GM04503 (cell line): Measurements from ENCODE around the gene CSTPP1.

ENCODE experiments used
- DNase-seq: peaks from one replicate; pipeline ENCODE4 v3.0.0-alpha.2; 2012; ENCODE audit warnings: low read depth

Gene CSTPP1

DNA sequence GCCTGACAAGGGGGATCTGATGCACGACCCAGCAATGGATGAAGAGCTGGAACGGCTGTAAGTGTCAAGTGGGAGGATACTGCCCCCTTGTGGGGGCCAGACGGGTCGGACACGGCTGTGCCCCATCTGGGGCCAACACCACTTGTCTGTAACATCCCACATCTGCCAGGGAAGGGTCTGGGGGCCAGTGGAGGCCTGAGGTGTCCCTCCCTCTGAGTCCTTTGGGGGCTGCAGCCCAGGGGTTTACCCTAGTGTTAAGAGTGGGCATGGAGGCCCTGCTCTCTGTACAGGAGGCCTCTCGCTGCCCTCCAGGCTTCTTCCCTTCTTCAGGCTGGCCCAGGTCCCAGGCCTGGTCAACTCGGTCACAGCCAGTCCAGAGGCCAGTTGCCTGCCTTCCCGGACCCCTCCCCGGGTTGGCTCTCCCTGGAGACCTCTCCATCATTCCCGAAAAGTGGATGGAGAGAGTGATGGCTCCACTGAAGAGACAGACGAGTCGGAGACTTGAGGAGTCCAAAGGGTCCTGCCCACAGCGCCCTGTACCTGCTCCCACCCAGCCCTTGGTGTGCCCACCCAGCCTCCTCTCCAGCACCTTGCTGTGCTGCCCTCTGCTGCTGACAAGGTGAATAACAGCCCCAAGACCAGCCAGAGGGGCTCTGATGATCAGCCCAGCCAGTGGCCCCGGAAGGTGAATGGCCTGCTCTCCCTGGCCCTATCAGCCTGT is 224.7 kb downstream of the CSTPP1 start:
- DNase-seq, result no peak

DNA sequence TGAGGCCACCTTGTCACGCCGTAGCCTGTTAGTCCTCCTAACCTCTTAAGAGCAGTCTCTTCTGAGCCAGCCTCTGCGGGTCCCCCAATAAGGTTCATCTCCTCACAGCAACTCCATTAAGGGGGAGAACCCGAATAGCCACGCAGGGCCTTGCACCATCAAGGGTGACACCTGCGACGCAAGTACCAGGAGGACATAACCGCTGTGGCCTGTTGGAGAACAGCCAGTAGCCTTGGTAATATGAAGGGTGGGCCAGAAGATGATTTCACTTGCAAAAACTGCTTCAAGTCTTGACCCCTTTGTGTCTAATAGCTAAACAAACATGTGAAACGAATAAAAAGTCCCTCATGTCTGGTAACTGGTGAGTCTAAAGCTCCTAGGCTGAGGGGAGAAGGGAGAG is 225.3 kb downstream of the CSTPP1 start:
- no peak for DNase-seq

DNA sequence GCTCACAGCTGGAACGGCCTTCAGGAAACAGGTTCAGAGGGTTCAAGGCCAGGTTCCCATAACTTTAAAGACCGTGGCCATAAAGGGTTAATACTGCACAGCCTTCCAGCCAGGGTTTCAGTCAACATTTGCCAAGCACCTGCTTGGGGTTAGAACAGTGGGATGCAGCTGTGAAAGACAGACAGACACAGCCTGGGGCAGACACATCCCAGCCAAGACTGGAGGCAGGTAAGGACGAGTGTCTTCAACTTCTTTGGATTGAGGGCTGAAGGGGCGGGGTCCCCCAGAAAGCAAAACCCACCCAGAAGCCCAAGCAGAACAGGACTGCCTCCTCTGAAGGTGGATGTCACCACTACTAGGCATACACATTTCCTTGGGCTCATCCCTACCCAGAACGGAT is 225.9 kb downstream of the CSTPP1 start:
- no peak for DNase-seq

DNA sequence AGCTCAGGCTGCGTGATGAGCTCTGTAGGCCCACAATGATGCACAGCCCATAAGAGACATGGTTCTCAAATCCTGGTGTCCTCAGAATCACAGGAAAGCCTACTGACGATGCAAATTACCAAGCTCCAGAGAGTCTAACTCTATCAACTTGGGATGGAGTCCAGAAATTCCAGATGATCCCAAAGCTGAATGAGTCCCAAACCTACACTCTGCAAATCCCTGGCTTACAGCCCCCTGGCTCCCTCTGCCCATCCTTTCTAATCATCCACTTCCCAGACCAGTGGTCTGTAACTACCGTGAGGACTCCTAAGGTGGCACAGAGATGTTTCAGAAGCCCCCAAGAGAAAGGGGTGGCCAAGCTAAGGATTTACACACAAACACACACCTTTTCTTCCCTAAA is 226.6 kb downstream of the CSTPP1 start:
- DNase-seq, result no peak

- DNase-seq, result no peak
Observed at GRCh38 chr11:47163898-47164297, 227.3 kb downstream of the CSTPP1 start.

GRCh38 chr11:47164321-47164720 is 227.8 kb downstream of the CSTPP1 start:
- no peak for DNase-seq

- DNase-seq, result no peak
Observed at GRCh38 chr11:47165253-47165840, 228.8 kb downstream of the CSTPP1 start.

DNA sequence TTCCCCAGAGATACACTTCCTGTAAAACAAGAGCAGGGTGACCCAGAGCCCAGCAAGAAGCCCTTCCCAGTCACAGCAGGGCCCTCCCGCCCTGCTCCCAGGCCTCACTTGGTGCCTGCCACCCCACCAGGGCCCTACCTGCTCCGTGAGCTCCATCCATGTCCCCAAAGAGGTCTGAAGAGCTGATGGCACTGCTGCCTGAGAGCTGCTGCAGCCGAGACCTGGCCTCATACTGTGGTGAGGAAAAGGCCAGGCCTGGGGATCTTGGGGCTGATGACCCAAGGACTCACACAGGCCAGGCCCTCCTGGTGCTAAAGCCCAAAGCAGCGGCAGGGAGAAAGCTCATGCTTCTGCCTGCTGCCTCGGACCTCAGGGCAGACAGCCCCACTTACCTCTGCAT is 229.8 kb downstream of the CSTPP1 start:
- no peak for DNase-seq

DNA sequence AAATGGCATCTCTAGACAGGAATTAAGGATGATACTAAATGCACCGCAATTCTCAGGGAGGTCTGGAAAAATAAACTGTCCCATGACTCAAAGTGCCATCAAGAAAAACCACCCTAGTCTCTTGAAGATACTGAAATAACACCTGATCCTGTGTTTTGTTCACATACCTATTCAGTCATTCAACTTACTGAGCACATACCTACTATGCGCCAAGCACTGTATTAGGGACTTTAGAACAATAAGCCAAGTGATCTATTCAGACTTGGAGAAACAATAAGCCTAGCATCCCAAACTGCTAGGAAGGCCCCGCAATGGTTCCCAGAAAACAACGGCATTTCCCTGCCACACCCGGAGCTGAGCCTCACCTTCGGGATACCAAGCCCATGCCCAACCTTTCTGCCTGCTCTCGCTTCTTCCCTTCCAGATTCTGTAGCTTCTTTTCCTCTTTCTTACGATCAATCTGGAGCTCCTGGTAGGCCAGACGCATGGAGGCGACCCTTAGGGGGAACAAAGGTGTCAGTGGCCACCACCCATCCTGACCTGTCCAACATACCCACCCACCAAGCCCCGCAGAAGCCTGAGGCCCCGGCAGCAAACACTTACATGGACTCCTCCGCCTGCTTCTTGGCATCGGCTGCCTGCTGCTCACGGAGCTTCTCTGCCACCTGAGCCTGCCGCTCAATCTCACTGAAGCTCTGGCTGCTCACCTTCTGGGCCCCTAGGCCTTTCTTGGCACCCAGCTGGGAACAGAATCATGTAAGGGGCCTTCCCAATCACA is 234.7 kb downstream of the CSTPP1 start:
- no peak for DNase-seq

DNA sequence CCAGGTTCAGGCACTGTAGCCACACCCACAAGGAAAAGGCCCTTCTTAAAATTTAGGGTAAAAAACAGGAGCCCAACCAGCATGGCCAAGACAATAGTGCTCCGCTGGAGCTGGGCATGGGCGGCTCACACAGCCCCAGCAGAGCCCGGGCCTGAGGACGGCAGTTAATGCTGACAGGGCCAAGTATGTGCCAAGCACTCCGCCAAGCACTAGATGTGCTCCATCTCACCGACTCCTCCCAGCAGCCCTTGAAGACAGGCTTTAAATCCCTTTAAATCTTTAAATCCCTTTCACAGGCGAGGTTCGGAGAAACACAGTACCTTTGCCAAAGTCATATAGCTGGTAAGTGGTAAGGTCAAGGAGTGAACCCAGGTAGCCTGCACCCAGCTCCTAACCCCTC is 235.3 kb downstream of the CSTPP1 start:
- DNase-seq, result no peak

DNA sequence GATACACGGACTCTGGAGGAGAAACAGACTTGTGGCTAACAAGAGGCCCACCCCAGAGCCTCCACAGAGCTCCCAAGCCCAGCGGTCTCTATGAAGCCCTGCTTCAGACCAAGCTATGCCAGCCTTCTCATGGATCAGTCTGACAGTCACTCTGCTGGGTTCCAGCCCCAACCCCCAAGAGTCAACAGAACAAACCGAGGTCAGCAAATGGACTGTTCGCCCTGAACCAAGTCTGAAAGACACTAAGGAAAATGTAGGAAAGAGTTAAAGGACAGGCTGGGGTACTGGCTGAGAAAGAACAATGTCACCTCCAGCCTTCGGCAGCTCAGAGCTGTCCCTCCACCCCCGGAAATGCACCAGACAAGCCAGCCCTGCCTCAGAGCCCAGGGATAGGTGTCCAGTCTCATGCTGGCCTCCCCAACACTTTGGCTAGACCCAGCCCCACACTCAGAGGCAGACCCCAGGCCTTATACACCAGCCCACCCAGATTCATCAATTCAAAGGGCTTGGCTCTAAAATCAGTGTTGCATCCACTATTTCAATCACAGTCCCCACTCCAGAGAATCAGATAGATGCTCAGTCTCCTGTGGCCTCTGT is 236.3 kb downstream of the CSTPP1 start:
- no peak for DNase-seq

DNA sequence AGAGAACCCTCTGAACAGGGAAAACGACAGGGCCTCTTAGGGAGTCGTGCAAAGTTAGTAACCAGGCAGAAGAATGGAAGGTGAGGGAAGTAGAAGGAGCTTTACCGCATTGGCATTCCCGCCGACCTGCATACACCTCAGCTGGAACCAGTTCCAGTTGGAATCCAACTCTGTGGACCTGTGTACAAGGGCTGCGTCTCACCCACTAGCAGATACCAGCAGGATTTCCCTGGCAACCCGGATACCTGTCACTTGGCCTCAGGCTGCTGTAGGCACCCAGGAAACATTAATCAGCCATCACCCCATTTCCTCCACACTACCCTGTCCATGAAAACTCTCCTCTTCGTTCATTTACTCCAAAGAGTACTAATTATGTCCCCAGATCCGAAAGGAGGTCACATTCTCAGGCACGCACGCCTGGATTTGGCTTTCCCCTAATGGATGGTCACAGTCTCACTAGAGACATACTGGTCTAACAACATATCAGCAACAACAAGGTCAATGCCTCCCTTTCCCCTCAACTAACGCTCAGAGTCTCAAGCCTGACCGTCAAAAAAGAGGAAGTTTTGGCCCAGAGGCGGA is 239.3 kb downstream of the CSTPP1 start:
- DNase-seq, result no peak

DNA sequence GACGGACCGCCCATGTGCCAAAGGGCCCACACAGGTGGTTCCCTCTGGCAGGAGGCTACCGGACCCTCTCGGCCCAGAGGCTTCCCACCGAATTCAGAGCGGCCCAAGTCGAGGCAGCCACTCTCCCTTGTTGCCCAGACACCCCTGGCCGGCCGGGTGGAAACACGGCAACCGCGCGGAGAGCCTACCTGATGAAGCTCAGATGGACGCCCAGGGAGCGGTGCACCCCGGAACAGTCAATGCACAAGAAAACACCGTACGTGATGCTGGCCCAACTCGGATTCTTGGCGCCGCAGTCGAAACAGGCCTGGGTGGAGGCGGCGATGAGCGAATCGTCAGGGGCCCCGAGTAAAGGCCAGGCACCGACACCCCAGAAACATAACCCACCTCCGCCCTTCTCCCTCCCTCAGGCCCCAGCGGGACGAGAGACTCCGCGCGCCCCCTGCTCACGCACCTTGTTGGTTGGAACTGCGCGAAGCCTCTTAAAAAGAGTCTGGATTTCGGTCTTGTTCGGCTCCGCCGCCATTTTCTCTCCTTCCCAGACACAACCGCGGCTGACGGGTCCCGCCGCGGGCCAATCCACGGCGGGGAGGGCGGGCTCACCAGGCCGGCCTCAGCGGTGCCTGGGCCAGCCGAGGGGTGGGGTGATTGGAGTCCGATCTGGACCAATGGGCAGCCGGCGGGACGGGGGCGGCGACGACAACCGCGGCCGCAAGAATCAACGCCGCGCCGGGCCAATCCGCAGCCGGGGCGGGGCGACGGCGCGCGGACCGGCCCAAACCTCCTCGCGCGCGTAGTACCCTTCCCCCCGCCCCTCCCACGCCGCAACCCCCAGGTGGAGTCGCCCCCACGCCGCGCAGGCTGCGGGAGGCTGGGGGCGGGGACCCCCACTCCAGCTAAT is 240.0 kb downstream of the CSTPP1 start, which contains the start of gene ARFGAP2:
Gene ARFGAP2 (minus strand): TSS at position 552 of the 901 bp plus-strand sequence. CDS start 26 bp downstream, at position 526.
- DNase-seq, result peak; percentile 68

DNA sequence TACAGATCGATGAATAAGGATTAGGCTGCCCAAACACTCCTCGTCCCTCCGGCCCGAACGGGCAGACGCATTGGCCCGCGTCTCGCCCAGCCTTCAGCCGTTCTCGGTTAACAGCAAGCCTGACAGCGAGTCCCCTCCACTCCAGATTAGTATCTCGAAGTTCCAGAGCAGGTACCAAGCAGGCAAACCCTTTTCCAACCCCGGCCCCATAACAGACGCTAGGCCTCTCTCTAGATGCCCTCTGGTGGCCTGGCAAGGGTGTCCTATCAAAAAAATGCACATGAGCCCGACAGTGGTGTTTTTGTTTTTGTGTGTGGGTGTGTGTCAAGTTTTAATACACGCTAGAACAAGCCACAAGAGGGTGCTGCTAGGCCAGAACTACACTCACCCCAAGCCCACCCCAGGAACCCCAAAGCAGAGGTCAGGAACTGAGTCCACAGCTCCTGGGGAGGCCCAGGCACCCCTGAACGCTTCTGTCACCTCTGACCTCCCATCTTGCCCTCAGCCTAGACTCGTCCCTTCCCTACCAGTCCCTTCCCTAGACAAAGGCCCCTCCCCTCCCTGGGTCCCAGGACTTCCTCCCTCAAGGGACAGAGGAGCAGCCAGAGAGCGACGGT is 240.8 kb downstream of the CSTPP1 start:
- peak; percentile 65 for DNase-seq

DNA sequence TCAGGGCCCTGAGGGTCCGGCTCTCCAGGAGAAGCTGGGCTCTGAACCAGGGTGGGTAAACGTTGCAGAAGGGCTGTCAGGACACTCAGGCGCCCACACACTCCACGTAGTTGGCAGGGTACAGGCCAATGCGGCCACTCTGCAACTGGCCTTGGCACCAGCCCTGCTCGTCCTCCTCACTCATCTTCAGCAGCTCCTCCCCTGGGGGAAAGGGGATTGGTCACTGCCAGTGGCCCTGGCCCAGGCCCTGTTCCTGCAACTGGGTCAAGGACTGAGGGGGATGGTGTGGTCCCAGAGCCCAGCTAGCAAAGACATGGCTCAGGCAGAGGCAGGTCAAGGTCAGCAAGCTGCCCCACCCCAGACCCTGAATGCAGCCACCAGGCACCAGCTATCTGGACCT is 241.3 kb downstream of the CSTPP1 start:
- DNase-seq, result no peak

GRCh38 chr11:47178316-47178715 is 241.8 kb downstream of the CSTPP1 start:
- DNase-seq, result no peak

GRCh38 chr11:47178737-47179654 is 242.4 kb downstream of the CSTPP1 start:
- DNase-seq, result no peak

- DNase-seq, result no peak
Observed at GRCh38 chr11:47179655-47179991, 243.1 kb downstream of the CSTPP1 start.

DNA sequence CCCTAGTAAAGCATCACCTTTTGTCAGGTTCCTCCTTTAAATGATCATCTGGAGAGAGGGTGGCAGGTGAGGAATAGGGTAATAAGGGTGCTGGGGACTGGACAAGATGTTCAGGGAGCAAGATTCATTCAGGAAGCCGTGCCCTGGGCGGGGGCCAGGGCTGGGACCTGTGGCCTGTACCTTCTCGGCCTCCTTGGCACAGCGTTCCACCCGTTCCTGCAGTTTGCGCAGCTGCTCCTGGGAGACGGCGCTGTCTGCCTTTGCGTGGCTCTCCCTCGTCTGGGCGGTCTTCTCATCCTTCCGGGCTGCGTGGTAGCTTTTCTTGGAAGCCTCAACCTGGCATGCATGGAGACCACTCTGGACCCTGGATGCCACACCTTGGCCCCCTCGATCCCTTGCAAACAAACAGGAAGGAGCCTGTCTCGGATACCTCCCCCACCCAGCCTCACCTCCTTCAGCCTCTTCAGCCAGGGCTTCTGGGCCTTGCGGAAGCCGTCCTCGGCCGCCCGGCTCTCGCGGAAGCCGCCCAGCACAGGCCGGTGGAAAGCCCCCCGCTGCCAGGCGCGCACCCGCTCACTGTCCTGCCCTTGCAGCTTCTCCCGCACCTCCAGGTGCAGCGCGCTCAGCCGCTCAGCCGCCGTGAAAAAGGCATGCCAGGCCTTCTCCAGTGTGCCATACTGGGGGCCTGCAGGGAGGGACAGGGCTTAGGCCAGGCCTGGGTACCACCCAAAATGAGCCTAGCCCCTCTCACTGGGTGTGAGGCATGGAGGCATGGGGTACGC is 243.6 kb downstream of the CSTPP1 start:
- DNase-seq, result no peak
